ENCODE results near the gene CIAO3. TPM values are rescaled to one million over a fixed set of nuclear protein-coding genes. Genes with fewer than 3 reads are reported as not detected.
A peak's percentile ranks its signal among the peaks of the same experiment; 100 is the strongest.
"Not testable (repeated sequence)": the region's sequence is repeated elsewhere in the genome, so short reads cannot be mapped to it uniquely, and the experiment has no call there.

Gene CIAO3
- total RNA-seq, 1 experiment from 2014 or later, result 21.9 TPM

DNA sequence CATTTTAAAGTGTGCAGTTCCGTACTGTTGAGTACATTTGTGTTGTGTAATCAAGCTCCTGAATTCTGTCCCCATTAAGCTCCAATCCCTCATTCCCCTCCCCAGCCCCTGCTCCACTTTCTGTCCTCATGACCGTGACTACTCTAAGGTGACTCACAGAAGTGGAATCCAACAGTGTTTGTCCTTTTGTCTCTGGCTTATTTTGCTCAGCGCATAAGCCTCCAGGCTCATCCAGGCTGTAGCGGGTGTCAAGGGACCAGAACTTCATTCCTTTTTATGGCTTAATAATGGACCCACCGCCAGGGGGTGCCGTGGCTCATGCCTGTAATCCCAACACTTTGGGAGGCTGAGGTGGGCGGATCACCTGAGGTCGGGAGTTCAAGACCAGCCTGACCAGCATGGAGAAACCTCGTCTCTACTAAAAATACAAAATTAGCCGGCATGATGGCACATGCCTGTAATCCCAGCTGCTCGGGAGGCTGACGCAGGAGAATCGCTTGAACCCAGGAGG, 28.0 kb downstream of the CIAO3 start:
- H2AFZ ChIP-seq (ENCODE audit: low read length); H3K79me2 ChIP-seq (ENCODE audit: insufficient read depth, low read length); H3K9ac ChIP-seq (ENCODE audit: extremely low read depth, insufficient read length, low read length); H2BK15ac ChIP-seq (ENCODE audit: low read depth, low read length); H3K36me3 Mint-ChIP-seq (ENCODE audit: insufficient read depth in 1 of 3, low read depth in 3 of 3); H3K23ac ChIP-seq (ENCODE audit: insufficient read length, low read depth, low read length); H3K56ac ChIP-seq (ENCODE audit: insufficient read length, low read depth, low read length); H4K20me1 ChIP-seq (ENCODE audit: control insufficient read depth, insufficient read depth, insufficient read length); H3K79me1 ChIP-seq (ENCODE audit: insufficient read depth, low read depth, low read length, poor library complexity, severe bottlenecking); H3K4me1 ChIP-seq (ENCODE audit: insufficient read depth, low read length); H3K18ac ChIP-seq (ENCODE audit: insufficient read length, low read depth, low read length); H3K9me3 ChIP-seq (ENCODE audit: control insufficient read depth, low read depth, low read length); H2BK12ac ChIP-seq (ENCODE audit: insufficient read length, low read depth, low read length); H3K4me2 ChIP-seq (ENCODE audit: insufficient read depth, insufficient read length, low read length); H3K14ac ChIP-seq (ENCODE audit: insufficient read depth, low read length); H4K91ac ChIP-seq (ENCODE audit: insufficient read length, low read depth, low read length); H2BK120ac ChIP-seq (ENCODE audit: low read depth, low read length, poor library complexity, severe bottlenecking); H2AK5ac ChIP-seq (ENCODE audit: insufficient read length, low read length); H3K4ac ChIP-seq (ENCODE audit: low read depth, low read length); H3K23me2 ChIP-seq (ENCODE audit: insufficient read length, low read depth, low read length, poor library complexity, severe bottlenecking); H3K27ac ChIP-seq (ENCODE audit: insufficient read length, low read depth, low read length); H3T11ph ChIP-seq (ENCODE audit: low read length); H3K9me3 Mint-ChIP-seq; H2BK5ac ChIP-seq (ENCODE audit: insufficient read length, low read length); H4K8ac ChIP-seq (replicated peaks; ENCODE audit: insufficient read length, low read depth, low read length); H2BK20ac ChIP-seq (ENCODE audit: low read depth, low read length, poor library complexity, severe bottlenecking); H4K5ac ChIP-seq (ENCODE audit: insufficient read length, low read depth, low read length): not testable (repeated sequence)
- Mint-ChIP-seq H3K27ac (peak overlapping the region in 2 of 3 experiments; percentile 10 to 24; a peak in 2 of 7 replicates), H3K4me3 (peak overlapping the region in 1 of 2 experiments; percentile 23; a peak in 2 of 5 replicates), H3K4me1 (peaks cover 9 to 15% of the 10 kb centered on the region in 2 experiments), H3K27me3 (ENCODE audit: low read depth) (peaks cover 69% of the 10 kb centered on the region)
- TF ChIP-seq, protein P1, sequence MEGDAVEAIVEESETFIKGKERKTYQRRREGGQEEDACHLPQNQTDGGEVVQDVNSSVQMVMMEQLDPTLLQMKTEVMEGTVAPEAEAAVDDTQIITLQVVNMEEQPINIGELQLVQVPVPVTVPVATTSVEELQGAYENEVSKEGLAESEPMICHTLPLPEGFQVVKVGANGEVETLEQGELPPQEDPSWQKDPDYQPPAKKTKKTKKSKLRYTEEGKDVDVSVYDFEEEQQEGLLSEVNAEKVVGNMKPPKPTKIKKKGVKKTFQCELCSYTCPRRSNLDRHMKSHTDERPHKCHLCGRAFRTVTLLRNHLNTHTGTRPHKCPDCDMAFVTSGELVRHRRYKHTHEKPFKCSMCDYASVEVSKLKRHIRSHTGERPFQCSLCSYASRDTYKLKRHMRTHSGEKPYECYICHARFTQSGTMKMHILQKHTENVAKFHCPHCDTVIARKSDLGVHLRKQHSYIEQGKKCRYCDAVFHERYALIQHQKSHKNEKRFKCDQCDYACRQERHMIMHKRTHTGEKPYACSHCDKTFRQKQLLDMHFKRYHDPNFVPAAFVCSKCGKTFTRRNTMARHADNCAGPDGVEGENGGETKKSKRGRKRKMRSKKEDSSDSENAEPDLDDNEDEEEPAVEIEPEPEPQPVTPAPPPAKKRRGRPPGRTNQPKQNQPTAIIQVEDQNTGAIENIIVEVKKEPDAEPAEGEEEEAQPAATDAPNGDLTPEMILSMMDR (conservative IDR thresholded peaks at IDR 0.05), result peak; percentile 73
- peak; percentile 82 for DNase-seq
- no CpG with 5 or more reads among the region's 13 CpGs for WGBS (ENCODE audit: extremely low coverage, insufficient read length, low lambda C conversion rate)
- peaks cover 11% of the 10 kb centered on the region; the same call in 1 of the 2 replicates for H3K27me3 ChIP-seq (ENCODE audit: insufficient read depth, low read length)

All from H9 (cell line).